Right lobe of liver (tissue), 6 donors: ENCODE data around the gene SLC38A8. TPM values are rescaled to one million over a fixed set of nuclear protein-coding genes. Genes with fewer than 3 reads are reported as not detected.

Experiments used
- ATAC-seq, 4 donors: fragments of 200-7000 bp; cut with Tn5 transposase; one replicate each; pipeline ENCODE4 v1.9.1; 2020; ENCODE audit warnings: mild to moderate bottlenecking in 4 of 4, moderate library complexity in 4 of 4
- DNase-seq, 3 donors: peaks; one replicate each; pipeline ENCODE4 v3.0.0-alpha.2; 2020
- H3K27ac ChIP-seq, 3 donors: fragments of 200-600 bp; one replicate each; pipeline ENCODE4 v1.8.0; 2022
- H3K27me3 ChIP-seq, 2 donors: fragments of 200-600 bp; one replicate each; pipeline ENCODE4 v1.8.0; 2022
- H3K36me3 ChIP-seq, 4 donors: fragments of 200-600 bp; sonication (generic) in 1 of 4; one replicate each; pipeline versions ENCODE4 v1.5.1 to v1.8.0; 2017 to 2022; ENCODE audit warnings: control low read depth in 1 of 4
- H3K4me1 ChIP-seq, 4 donors: fragments of 200-600 bp; sonication (generic) in 1 of 4; one replicate each; pipeline versions ENCODE4 v1.5.1 to v1.8.0; 2017 to 2022; ENCODE audit warnings: control low read depth in 1 of 4
- H3K4me3 ChIP-seq, 3 donors: fragments of 200-600 bp; one replicate each; pipeline ENCODE4 v1.8.0; 2022
- H3K9me3 ChIP-seq, 4 donors: fragments of 200-600 bp; sonication (generic) in 1 of 4; one replicate each; pipeline versions ENCODE4 v1.5.1 to v1.8.0; 2017 to 2022; ENCODE audit warnings: control low read depth in 1 of 4
- POLR2A ChIP-seq: fragments of 450-650 bp; IDR thresholded peaks from one replicate; pipeline ENCODE4 v1.6.1; 2017; ENCODE audit warnings: antibody characterized with exemption, mild to moderate bottlenecking
- WGBS: methylation state at CpG from one replicate; pipeline ENCODE4 v1.1.6; 2018; ENCODE audit warnings: low coverage, low lambda C conversion rate; ENCODE audit not compliant: insufficient coverage; ENCODE audit errors: missing lambda C conversion rate; 5-methylcytosine and 5-hydroxymethylcytosine counted together
- intact Hi-C, 2 donors: fragments of 100-400 bp; cut with DNase I; formaldehyde crosslinking; loops; one replicate each; pipeline versions ENCODE4 v1.11.2 to v1.14.1; 2022
- total RNA-seq, 6 experiments: library from RNA; depleted of rRNA in 2 of 6; stranded (reverse); fragments of >200 nt in 2 of 6; fragmentation: NEBNext Ultra II Directional in 3 of 6; extraction: Animal tissue kit (Norgen Biotek cat#: 25700) in 3 of 6; gene quantifications; one replicate each; pipeline versions ENCODE4 v1.1.0 to v1.2.4, GENCODE V29; 2016 to 2023
- TF ChIP-seq, protein P1 (sequence below), 4 donors: fragments of 200-600 bp in 3 of 4; fragments of 450-650 bp in 1 of 4; IDR thresholded peaks; one replicate each; pipeline versions ENCODE4 v1.5.1 to v1.8.0; 2016 to 2022; ENCODE audit warnings: antibody characterized with exemption in 4 of 4, mild to moderate bottlenecking in 2 of 4
- donor health status: DM: no; HTN: yes; CAD: no.
- donor health status: DM: no; HTN: no; CAD: no.
- donor health status: DM: no; HTN: no; CAD: no.
- donor health status: DM: no; HTN: yes; CAD: no.
- donor health status: DM: no; HTN: yes; CAD: no.

SLC38A8 gene
- total RNA-seq, 6 experiments from 2014 or later, result not detected

- DNase-seq (no peak), ATAC-seq (no peak)
- no peaks in the 10 kb centered on the region for H3K9me3 ChIP-seq
- TF ChIP-seq, protein P1, sequence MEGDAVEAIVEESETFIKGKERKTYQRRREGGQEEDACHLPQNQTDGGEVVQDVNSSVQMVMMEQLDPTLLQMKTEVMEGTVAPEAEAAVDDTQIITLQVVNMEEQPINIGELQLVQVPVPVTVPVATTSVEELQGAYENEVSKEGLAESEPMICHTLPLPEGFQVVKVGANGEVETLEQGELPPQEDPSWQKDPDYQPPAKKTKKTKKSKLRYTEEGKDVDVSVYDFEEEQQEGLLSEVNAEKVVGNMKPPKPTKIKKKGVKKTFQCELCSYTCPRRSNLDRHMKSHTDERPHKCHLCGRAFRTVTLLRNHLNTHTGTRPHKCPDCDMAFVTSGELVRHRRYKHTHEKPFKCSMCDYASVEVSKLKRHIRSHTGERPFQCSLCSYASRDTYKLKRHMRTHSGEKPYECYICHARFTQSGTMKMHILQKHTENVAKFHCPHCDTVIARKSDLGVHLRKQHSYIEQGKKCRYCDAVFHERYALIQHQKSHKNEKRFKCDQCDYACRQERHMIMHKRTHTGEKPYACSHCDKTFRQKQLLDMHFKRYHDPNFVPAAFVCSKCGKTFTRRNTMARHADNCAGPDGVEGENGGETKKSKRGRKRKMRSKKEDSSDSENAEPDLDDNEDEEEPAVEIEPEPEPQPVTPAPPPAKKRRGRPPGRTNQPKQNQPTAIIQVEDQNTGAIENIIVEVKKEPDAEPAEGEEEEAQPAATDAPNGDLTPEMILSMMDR (IDR thresholded peaks at IDR 0.05), result no peak
- TF ChIP-seq POLR2A, result no peak
- H3K27me3 ChIP-seq, result no peaks in the 10 kb centered on the region
- intact Hi-C loops, result no loop called here
- H3K27ac ChIP-seq, result no peak overlapping the region
- WGBS, result no CpG with 5 or more reads among the region's 13 CpGs
- H3K36me3 ChIP-seq, result peaks cover 0 to 65% (median 3%) of the 10 kb centered on the region in 4 donors
- H3K4me3 ChIP-seq, result no peak overlapping the region
- H3K4me1 ChIP-seq, result no peaks in the 10 kb centered on the region
Observed at GRCh38 chr16:84000989-84001642, 41.5 kb downstream of the SLC38A8 start.

GRCh38 chr16:83998091-83998490 is 44.5 kb downstream of the SLC38A8 start:
- H3K27ac ChIP-seq, result no peak overlapping the region

GRCh38 chr16:83996481-83997252 is 45.9 kb downstream of the SLC38A8 start:
- H3K4me1 ChIP-seq, result peaks cover 0 to 5% (median 0%) of the 10 kb centered on the region in 4 donors
- TF ChIP-seq, protein P1 (IDR thresholded peaks at IDR 0.05), result no peak
- no peak for TF ChIP-seq POLR2A
- no peaks in the 10 kb centered on the region for H3K9me3 ChIP-seq
- H3K36me3 ChIP-seq, result peaks cover 0 to 93% (median 8%) of the 10 kb centered on the region in 4 donors
- no peak overlapping the region for H3K4me3 ChIP-seq
- H3K27me3 ChIP-seq, result no peaks in the 10 kb centered on the region
- intact Hi-C loops, result no loop called here
- H3K27ac ChIP-seq, result no peak overlapping the region
- DNase-seq, result no peak
- WGBS, result 65% methylated on average over 5 of the region's 15 CpGs
- no peak for ATAC-seq

More at GRCh38 chr16:83998091-83998490, 44.5 kb downstream of the SLC38A8 start:
- Histone ChIP-seq H3K36me3 (peaks cover 0 to 93% (median 8%) of the 10 kb centered on the region in 4 donors), H3K4me1 (peaks cover 0 to under 1% (median 0%) of the 10 kb centered on the region in 4 donors), H3K9me3 (no peaks in the 10 kb centered on the region), H3K27me3 (no peaks in the 10 kb centered on the region), H3K4me3 (no peak overlapping the region)
- intact Hi-C loops, result no loop called here
- 52% methylated on average over 2 of the region's 13 CpGs for WGBS
- ATAC-seq, result no peak
- no peak for DNase-seq
- TF ChIP-seq POLR2A, result no peak
- TF ChIP-seq, protein P1 (IDR thresholded peaks at IDR 0.05), result no peak

GRCh38 chr16:83995754-83996153 is 46.8 kb downstream of the SLC38A8 start:
- Histone ChIP-seq H3K9me3 (no peaks in the 10 kb centered on the region), H3K27ac (no peak overlapping the region), H3K4me3 (no peak overlapping the region), H3K36me3 (peaks cover 0 to 94% (median 11%) of the 10 kb centered on the region in 4 donors), H3K27me3 (no peaks in the 10 kb centered on the region), H3K4me1 (peaks cover 0 to 5% (median 0%) of the 10 kb centered on the region in 4 donors)
- WGBS, result 56% methylated on average over 6 of the region's 21 CpGs
- intact Hi-C loops, result no loop called here
- no peak for TF ChIP-seq POLR2A
- TF ChIP-seq, protein P1 (IDR thresholded peaks at IDR 0.05), result no peak
- DNase-seq (no peak), ATAC-seq (no peak)
